Limb (tissue), 2 donors: ENCODE results near the gene C11orf91.
"Not testable (repeated sequence)": the region's sequence is repeated elsewhere in the genome, so short reads cannot be mapped to it uniquely, and the experiment has no call there.

Experiments used
- DNase-seq, 2 donors: peaks; one replicate each; pipeline ENCODE4 v3.0.0-alpha.2; 2016; ENCODE audit errors: extremely low spot score in 2 of 2

C11orf91 gene

DNA sequence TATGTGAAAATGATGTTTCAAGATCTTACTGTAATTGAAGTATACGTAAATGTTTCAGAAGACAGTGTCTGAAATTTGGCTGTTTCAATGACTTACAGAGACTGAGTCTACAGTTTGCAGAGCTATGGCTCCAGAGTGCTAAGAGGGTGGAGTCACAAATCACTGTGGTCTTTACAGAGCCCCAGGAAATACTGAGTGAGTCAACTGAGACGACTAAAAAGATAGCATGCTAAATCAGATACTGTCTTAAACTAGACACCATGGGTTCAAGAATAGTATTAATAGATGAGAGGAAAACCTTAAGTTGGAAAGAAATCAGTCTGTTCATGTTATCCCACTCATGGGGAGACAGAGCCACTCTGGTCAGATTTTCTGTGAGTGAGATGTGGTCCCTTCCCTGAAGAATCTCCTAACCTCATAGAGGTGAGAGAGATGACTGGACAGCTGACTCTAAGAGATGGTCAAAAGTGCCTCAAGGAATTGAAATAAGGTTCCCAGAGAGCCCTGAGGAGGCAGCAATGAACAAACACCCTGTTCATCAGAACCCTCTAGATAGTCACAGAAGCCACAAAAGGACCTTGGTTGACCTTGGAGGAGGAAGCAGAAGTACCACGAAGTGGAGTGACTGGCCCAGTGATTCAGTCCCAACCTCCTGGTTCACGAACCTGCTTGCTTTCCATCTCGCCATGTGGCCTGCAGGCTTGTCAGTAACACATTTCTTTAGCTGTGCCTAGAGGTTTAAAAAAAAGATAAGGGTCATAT lies 30.2 kb downstream of the C11orf91 start:
- DNase-seq = no peak

DNA sequence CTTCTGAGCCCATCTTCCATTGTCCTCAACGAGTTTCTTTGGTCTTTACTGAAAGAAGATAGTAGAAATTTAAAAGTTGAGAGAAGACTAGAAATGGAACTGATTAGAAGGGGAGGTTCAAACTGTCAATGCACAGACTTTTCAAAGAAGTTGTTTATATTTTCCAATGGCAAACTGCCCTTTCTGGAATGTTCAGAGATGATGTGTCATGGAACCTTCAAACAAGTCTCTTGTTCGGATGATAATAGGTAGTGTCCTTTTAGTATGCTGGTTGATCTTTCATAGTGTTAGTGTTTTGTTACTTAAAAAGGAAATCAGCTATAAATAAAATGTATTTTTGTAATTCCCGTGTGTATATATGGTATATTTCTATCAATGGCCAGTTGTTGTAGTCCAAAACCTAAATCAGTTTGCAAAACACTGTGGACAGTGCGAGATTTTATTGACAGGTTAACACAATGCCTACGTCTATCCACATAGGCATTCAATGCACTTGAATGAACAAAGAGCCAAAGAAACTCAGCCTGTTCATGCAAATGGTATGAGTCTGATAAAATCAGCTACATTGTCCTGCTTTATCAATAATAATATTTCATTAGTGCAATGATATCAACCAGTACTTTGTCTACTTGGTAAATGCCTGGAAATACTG lies 30.9 kb downstream of the C11orf91 start:
- no peak for DNase-seq

DNA sequence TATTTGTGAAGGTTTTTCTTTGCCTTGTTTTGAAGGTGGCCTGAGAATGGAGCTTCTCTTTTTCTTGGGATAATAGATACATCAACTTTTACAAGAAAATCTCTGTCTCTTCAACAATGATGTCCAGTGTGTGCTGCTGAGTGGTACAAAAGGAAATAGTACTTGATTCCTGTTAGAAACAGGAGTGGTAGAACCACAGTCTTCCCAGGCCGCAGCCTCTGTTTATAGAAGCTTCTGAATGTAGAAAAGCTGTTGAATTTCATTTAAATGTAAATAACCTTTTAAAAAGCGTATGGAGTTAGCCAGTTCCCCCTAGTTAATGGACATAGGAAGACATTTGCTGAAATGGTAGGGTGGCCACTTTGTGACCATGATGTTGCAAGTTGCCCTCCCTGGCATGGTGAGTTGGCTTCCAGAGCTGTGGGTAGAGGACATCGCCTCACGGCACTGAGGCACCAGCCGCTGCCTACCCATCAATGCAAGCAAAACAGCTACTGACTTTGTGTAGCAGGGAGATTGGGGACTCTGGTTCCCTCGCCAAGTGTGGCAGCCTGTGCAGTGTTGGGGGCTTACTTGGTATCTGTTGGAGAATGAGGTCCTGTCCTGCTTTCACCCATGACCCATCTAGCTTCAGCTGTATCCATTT lies 31.6 kb downstream of the C11orf91 start:
- DNase-seq = no peak

DNA sequence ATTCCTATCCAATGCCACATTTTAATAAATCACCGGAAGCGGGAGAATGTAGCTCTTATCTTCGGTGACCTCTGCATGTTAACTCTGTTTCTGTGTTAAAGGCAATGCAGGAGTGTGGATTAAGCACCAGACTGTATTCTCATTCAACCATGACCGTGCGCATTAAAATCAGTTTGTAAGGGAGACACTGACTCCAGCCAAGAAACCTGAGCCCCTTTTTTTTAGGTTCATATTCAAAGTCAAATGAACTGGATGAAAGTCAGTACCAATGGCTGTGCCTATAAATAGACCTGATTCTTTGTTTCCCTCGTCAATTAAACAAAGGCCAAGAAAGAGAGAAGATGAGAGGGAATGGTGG lies 32.2 kb downstream of the C11orf91 start:
- no peak for DNase-seq

DNA sequence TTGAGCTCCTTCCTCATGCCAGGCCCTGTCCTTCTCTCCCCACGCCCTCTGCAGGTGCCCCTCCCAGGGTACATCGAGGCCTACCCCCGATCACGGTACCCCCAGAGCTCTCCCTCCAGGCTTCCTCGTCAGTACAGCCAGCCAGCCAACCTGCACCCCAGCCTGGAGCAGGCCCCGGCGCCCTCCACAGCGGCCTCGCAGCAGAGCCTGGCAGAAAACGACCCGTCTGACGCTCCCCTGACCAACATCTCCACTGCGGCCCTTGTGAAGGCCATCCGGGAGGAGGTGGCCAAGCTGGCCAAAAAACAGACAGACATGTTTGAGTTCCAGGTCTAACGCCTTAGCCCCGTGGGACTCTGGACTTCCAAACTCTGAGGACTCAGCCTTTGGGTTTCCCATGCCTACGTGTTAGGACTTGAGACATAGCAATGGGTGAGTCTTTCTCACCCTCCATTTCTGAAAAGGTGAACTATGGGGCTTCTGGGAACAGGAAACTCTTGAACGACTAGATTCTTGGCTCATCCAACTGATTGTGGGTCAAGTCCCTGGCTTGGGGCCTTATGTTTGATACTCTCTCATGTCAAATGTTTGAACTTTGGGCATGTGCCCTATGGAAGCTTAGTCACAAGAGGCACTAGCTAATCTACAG lies 32.7 kb downstream of the C11orf91 start:
- no peak for DNase-seq

DNA sequence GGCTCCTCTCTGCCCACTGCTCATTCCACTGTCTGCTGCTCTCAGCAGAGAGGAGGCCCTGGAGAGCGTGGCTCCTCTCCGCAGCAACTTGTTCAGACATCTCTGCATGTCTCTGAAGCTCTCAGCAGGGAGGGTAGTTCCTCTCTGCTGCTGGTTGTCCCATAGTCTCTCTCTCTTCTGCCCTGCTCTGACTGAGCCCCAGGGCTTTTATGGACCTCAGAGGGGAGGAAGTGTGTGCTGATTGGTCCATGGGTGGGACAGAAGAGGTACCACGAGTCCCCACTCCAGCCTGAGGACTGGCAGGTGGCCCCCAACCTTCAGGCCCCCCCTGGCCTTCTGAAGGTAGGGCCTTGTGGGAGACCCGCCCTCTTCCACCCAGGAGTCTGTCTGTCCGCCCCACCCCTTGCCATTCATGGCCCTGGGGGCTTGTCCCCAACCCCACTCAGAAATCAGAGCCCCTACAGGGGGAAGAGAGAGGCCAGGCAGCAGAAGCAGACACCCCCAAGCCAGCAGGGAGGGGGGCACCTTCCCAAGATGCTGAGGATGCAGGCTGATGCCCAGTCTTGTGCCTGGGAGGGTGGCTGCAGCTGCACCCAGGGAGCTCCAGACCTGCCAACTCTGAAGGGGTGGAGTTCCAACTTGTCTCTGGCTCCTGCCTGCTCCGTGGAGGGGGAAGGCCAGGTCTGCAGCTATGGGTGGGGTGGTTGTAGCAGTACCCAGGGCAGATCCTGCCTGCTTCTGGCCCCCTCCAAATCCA lies 35.1 kb downstream of the C11orf91 start:
- no peak for DNase-seq

DNA sequence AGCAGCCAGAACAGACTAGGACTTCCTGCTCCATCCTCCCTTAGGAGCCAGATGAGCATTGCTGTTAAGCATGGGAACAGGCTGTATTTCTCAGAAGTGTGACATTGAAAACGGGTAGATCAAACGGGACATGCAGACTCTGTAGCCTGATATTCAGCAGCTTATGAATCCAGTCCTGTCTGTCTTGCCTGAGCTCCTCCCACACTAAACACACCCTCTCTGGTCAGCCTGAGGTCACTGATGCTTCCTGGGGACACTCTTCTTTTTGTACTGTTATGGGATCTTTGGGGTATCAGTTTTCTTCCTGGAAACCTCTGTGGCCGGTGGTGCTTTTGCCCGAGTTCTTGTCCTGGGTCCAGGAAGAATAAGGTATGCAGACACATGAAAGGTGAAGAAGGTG lies 35.8 kb downstream of the C11orf91 start:
- DNase-seq = no peak

DNA sequence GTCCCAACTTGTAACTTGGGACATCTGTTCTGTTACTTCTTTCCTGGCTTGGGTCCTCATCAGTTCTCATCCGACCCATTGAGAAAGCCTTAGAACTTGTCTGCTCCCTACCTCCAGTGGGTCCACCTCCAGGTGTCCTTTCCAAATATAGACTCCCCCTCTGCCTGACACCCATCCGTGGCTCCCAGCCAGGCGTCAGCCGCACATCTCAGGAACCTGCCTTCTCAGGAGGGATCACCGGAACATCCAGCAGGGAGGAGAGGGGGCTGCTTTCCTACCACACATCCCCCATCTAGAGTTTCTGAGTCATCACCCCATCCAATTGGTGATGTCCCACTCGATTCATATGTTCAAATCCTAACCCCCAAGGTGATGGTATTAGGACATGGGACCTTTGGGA lies 36.5 kb downstream of the C11orf91 start:
- DNase-seq = no peak

DNA sequence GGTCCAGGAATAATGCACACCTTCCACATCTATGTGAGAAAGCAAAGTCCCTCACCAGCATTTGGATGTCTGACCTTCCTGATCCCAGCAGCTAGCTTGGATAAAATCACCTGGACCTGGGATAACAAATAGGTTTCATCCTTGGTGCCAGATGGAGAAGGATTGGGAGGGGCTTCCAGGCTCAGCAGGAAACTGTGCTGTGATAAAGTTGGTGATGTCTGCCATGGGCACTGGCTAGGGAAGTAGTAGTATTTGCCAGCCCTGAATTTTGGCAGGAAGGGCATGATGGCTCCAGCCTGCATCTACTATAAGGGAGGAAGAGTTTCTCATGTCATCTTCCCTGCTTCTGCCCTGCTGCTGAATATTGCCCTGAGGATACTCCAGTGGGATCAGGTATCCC lies 37.5 kb downstream of the C11orf91 start:
- no peak for DNase-seq

DNA sequence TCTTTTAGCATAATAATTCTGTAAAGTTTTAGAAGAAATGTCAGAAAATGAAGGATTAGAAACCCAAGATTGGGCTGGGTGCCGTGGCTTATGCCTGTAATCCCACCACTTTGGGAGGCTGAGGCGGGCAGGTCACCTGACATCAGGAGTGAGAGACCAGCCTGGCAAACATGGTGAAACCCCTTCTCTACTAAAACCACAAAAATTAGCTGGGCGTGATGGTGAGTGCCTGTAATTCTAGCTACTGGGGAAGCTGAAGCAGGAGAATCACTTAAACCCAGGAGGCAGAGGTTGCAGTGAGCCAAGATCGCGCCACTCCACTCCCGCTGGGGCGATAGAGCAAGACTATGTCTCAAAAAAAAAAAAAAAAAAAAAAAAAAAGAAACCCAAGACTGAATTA lies 39.1 kb downstream of the C11orf91 start:
- DNase-seq = not testable (repeated sequence)

DNA sequence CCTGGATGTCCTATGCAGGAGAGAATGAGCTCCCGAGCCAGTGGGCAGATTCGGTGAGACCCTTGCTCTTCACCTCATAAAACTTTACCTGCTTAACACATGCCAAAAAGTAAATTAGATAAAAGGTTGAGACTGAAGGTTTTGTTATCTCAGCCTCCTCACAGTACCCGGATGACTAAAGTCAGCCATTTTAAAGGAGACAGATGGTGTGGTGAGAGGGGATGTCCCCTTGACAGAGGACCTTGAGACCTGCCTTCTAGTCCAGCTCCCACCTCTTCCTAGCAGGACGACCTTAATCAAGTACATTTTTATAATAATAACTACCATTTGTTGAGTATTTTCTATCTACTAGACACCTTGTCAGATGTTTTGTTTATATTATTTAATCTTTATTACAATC lies 39.7 kb downstream of the C11orf91 start:
- DNase-seq = no peak

DNA sequence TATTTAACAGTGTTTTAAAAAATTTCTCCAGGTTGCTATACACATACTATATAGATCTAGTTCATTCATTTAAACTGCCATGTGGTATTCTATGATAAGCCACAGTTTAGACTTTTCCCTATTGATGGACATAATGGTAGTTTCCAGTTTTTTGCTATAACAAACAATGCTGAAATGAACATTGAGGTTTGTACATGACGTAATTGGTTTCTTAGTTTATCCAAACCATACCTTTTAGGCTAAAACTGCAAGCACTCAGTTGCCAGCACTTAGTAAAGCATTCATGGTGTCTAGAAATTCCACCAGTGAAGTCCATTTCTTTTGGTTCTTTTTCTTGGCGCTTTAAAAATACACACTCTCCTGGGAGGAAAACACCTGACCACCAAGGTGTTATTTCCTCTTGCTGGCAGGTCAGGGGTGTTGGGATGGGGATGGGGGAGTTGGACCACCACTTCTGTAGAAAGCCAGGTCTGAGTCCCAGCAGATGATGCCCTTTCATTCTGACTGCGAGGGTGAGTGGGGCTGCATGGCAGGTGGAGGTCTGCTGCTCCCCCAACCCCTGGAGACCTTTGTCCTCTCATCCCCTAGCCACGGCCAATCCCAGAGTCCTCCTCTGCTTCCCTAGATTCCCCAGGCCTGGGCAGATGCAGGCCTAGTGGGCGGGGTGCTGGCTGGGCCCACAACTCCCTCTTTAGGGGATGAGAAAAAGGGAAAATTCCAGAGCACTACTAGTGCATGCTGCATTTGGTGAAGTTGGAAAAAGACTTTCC lies 41.1 kb downstream of the C11orf91 start:
- DNase-seq = no peak

DNA sequence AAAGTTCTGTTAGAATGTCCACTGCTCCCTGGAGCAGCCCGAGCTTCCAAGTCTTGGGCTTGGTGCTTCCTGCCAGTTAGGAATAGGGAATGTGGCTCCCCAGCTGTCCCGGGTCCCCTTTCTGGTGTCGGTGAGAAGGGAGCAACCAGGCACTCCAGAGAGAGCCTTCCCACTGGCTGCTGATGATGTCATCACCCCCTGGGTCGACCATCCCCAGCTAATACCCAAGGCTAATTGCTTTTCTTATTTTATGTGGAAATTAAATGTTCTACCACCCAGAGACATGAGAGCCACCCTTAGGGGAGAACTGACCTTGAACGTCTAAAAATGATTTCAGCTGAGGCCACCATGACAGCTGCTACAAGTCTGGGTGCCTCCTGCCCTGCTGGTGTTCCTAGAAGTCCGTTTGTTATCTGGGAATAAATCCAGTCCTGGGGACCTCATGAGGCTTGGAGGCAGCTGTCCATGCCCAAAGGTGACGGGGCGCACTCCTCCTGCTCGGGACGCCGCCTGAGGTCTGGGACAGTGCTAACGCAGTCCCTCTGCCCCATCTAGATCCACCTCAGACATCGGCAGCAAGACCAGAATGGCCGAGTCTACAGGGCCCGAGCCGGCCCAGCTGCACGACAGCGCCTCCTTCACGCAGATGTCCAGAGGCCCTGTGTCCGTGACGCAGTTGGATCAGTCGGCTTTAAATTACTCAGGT lies 42.3 kb downstream of the C11orf91 start:
- no peak for DNase-seq

DNA sequence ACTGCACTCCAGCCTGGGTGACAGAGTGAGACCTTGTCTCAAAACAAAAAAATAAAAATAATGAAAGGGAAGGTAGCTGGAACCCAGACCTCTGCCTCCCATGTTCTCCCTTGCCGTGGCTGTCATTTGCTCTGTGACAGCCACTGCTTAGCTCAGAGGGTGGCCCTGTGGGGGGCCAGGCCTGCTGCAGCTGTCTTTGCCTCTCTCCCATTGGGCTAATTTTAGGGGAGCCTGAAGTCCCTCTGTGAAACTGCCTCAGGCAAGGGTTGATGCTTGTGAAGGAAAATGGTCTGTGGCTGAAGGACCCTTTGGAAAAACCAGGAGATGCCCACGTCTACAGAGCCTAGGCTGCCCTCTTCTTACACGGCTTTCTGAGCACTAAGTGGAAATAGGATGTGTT lies 42.9 kb downstream of the C11orf91 start:
- no peak for DNase-seq

DNA sequence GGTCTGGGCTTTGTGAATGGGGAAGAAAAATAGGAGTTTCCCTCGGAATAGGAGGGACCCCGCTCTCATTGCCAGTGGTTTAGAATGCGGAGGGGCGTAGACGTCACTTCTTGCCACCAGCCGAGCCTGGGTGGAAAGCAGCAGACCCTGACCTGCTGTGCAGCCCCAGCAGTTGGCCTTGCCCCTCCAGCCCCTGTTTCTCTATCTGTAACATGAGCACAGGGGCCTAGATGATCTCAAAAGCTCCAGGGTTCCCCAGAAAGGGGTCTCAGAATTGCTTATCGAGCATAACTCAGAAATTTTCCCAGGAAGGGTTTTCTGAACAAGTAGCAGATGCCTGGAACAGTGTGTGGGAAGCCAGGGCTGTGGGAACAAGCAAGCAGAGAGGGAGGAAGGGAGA lies 43.9 kb downstream of the C11orf91 start:
- DNase-seq = no peak

DNA sequence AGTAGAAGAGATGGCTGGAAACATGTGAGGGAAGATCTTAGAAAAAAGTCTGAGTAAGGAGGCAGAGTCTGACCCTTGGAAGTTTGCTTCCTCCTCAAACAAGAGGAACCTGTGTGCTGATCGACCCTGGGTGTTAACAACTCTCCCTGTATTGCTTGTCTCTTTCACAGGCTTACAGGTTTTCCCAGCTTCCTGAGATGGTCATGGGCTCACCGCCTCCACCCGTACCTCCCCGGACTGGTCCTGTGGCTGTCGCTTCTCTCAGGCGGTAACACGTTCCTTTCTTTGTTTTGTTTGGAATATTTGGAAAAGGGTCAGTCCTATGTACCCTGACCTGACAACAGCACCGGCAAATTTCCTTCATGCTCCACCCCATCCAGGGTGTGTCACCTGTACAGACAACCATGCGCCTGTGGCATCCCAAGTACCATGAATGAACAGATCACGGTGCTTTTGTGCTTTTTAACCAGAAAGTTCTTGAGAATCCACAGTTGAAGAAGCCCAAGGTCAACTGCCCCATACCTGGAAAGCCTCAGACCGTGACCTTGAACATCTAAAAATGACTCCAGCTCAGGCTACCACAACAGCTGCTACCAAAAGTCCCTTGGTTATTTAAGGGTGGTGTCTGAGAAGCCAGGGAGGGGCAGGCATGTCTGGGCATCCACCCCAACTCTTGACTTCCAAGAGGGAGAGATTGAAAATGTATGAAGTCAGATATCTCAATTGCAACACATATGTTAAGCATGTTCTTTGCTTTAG lies 44.6 kb downstream of the C11orf91 start:
- no peak for DNase-seq

DNA sequence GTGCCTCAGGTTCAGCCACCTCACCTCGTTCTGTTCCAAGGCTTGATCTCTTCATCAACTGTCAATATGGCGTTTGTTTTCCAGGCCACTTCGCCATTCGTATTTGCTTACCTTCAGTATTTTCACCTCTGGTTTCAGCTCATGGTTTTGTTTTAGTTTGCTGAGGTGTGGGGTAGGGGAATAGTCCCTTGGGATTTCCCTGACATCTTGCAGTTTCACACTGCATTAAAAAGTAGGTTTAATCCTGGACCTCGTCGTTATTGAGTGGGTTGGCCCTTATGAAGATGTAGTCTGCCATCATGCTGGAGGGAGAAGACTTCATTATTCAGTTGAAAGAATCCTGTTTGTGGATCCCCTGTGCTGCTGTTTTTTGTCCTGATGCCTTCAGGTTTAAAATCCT lies 46.0 kb downstream of the C11orf91 start:
- DNase-seq = no peak

DNA sequence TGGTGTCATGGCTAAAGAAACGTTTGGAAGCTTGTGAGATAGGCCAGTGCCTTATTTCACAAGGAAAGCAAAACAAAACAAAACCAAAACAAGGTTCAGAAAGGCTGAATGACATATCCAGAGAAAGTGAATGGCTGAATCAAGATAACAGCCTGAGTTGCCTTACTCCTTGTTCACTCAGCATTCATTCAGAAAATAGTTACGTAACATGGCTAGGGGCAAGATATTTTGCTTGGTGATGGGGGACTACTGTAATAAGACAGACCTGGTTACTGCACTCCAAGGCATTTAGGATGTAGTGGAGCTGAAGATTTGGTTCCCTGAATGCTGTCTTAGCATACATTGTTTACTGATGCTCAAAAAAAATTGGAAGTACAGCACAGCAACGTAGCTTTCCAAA lies 47.7 kb downstream of the C11orf91 start:
- DNase-seq = no peak

DNA sequence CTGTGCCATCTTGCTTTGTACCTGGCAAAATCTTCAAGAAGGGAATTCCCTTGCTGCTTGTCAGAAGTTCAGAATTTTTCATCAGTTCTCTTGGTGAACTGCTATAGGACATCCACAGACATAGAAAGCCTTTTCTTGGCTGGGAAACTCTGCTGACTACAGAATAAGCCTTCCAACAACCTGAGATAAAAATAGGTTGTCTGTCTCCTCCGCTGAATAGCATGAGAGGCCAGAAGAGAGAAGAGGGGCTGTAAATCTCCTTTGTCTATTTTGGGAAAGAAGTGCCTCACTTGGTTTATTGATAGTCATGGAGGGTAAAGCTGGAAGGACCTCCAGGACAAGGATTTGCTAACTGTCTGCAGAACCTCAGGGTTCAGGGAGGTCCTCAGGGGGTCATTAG lies 48.2 kb downstream of the C11orf91 start:
- no peak for DNase-seq

DNA sequence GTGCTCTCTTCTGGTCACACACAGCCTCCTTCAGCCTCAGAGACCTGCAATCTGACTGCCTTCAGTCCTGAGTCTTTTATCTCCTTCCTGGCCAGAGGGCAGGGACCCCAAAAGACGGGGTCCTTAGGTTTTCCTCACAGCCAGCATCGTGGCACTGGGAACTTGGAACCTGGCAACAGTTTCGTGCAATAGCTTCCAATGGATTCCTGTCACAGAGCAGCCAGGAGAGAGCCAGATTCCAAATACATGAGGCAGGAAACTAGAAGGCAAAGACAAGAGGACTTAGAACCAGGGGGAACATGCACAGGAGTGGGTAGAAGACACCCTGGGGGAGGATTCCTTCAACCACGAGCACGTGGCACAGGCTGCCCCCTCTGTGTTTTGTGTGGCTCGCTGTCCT lies 48.6 kb downstream of the C11orf91 start:
- no peak for DNase-seq
